WERI-Rb-1 (cell line): Measurements from ENCODE around the gene PIP4K2A.

Experiments
- DNase-seq: peaks from one replicate; pipeline ENCODE4 v3.0.0-alpha.2; 2020
- H3K27ac ChIP-seq: fragments of 250-450 bp; sonication (Bioruptor Pico); 2 replicates; pipeline ENCODE4 v1.5.1; 2020; ENCODE audit warnings: mild to moderate bottlenecking, moderate library complexity
- H3K27me3 ChIP-seq: fragments of 250-450 bp; sonication (Bioruptor Pico); 2 replicates; pipeline ENCODE4 v1.5.1; 2021; ENCODE audit warnings: mild to moderate bottlenecking, low read depth, moderate library complexity; ENCODE audit not compliant: insufficient read depth, severe bottlenecking
- H3K36me3 ChIP-seq: fragments of 250-450 bp; sonication (Bioruptor Pico); 2 replicates; pipeline ENCODE4 v1.5.1; 2020; ENCODE audit warnings: mild to moderate bottlenecking, moderate library complexity
- H3K4me3 ChIP-seq: 2 replicates; pipeline ENCODE4 v1.5.1; 2011; ENCODE audit warnings: low read depth, mild to moderate bottlenecking, control low read depth, low read length
- H3K9me3 ChIP-seq: fragments of 250-450 bp; sonication (Bioruptor Pico); 2 replicates; pipeline ENCODE4 v1.5.1; 2021; ENCODE audit warnings: mild to moderate bottlenecking, moderate library complexity; ENCODE audit not compliant: severe bottlenecking
- CTCF ChIP-seq: IDR thresholded peaks from 2 replicates; pipeline ENCODE4 v1.5.1; 2011; ENCODE audit warnings: low read depth, mild to moderate bottlenecking, control low read depth, inconsistent platforms, low read length

The PIP4K2A gene

DNA sequence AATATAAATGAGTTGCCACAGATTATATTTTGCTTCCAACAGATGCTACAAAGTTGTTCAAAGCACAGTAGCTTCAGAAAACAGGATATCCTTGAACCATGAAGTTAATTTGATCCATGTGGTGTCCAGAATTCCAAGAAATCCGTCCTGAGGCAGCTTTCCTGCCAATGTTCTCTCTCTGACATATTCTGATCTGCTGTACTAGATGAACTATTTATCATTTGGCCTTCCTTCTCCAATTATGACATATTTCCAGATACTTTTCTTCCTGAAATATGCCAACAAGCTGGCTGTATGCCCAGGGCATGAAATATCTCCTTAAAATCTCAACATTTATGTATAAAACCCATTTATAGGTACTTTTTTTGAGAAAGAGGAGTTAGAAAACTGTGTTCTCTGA lies 227.9 kb downstream of the PIP4K2A start:
- no peak for TF ChIP-seq CTCF
- H3K9me3 ChIP-seq = no peaks in the 10 kb centered on the region
- H3K27ac ChIP-seq = no peak overlapping the region
- no peaks in the 10 kb centered on the region for H3K36me3 ChIP-seq
- no peaks in the 10 kb centered on the region for H3K27me3 ChIP-seq
- no peak overlapping the region for H3K4me3 ChIP-seq
- no peak for DNase-seq
